A673 (cell line): ENCODE results near the gene CCDC191.

ENCODE experiments used
- EZH2 ChIP-seq: fragments of 200-600 bp; sonication (generic); IDR thresholded peaks from 2 replicates; pipeline ENCODE4 v1.6.1; 2017; ENCODE audit warnings: borderline replicate concordance, low read depth, mild to moderate bottlenecking, mixed read lengths, antibody characterized with exemption, low read length; ENCODE audit not compliant: poor library complexity, severe bottlenecking
- TF ChIP-seq, protein P1 (sequence below): fragments of 300-800, 200-600 bp; sonication (generic); conservative IDR thresholded peaks from 2 replicates; pipeline ENCODE4 v1.5.1; 2017; ENCODE audit warnings: low read depth, mild to moderate bottlenecking, antibody characterized with exemption, low read length, moderate library complexity, mixed read lengths

DNA sequence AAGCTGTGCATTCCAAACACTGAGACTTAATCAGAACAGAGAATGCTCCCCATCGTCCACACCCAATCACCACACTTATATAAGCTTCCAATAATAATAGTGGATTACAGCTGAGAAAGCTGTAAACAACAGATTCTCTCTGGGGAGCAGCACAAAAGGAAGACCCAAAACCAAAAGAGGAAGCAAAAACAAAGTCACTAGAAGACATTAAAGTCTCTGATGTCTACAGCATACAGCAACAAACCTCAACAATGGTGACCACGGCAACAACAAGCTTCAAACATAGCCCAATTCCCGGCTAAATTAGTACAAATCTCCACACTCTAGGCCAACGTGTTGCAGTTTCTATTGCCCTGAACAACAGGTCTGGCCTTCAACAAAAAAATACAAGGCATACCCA lies 70.8 kb downstream of the CCDC191 start:
- TF ChIP-seq, protein P1, sequence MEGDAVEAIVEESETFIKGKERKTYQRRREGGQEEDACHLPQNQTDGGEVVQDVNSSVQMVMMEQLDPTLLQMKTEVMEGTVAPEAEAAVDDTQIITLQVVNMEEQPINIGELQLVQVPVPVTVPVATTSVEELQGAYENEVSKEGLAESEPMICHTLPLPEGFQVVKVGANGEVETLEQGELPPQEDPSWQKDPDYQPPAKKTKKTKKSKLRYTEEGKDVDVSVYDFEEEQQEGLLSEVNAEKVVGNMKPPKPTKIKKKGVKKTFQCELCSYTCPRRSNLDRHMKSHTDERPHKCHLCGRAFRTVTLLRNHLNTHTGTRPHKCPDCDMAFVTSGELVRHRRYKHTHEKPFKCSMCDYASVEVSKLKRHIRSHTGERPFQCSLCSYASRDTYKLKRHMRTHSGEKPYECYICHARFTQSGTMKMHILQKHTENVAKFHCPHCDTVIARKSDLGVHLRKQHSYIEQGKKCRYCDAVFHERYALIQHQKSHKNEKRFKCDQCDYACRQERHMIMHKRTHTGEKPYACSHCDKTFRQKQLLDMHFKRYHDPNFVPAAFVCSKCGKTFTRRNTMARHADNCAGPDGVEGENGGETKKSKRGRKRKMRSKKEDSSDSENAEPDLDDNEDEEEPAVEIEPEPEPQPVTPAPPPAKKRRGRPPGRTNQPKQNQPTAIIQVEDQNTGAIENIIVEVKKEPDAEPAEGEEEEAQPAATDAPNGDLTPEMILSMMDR, result no peak
- TF ChIP-seq EZH2, result no peak
